GM19452 (cell line): ENCODE data around the gene ATP2C2.
"Not testable (repeated sequence)": the region's sequence is repeated elsewhere in the genome, so short reads cannot be mapped to it uniquely, and the experiment has no call there.

Experiments used
- ATAC-seq: cut with Tn5 transposase; IDR thresholded peaks from one replicate; pipeline ENCODE4 v1.9.1; 2021; ENCODE audit not compliant: unreplicated experiment

The ATP2C2 gene

GRCh38 chr16:84448444-84448843 is 80.1 kb downstream of the ATP2C2 start:
- no peak for ATAC-seq

- no peak for ATAC-seq
These were observed 81.1 kb downstream of the ATP2C2 start for GRCh38 chr16:84449156-84450140.

DNA sequence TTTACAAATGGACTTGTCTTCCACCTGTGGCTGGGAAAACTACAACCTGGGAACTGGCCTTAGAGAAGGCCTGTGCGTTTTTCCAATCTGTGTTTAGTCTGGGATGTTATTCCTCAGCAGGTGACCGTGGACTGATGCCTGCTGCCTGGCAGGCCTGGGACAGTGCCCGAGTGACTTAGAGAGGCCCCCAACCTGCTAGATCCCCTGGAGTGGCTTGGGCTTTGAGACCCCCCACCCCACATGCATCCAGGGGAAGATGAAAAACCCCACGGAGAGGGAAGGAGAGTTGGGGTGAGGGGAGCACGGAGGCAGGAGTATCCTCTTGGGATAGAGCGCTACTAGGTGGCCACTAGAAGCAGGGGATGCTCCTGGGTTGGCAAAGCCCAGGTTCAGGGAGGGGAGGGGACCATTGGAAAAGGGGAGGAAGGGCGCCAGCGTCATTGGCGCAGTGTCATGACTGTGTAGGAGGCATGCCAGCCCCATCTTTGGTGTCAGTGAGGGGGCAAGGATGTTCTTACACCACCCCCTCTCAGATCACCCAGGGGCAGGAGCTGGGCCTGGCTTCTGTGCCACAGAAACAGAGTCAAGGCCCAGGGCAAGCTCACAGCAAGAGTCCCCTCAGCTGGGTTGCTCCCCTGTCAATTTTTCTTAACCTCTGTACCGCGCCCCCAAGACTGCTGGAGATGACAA is 82.0 kb downstream of the ATP2C2 start:
- no peak for ATAC-seq

- ATAC-seq, result not testable (repeated sequence)
These were observed 82.8 kb downstream of the ATP2C2 start for GRCh38 chr16:84451010-84451676.

GRCh38 chr16:84451781-84452180 is 83.4 kb downstream of the ATP2C2 start:
- ATAC-seq, result no peak

- ATAC-seq, result no peak
These were observed 84.9 kb downstream of the ATP2C2 start for GRCh38 chr16:84453061-84453752.

DNA sequence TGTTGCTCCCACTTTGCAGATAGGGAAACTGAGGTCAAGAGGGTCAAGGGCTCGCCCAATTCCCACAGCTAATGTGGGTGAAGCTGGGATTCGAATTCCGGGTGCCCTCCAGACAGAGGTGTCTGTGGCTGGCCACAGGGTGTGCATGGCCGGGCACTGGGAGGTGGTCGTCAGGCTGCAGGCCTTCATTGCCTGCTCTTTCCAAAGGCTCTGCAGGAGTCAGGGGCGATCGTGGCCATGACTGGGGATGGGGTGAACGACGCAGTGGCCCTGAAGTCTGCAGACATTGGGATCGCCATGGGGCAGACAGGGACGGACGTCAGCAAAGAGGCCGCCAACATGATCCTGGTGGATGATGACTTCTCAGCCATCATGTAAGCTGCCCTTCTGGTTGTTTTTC is 86.3 kb downstream of the ATP2C2 start:
- ATAC-seq, result no peak

- ATAC-seq, result no peak
These were observed 86.7 kb downstream of the ATP2C2 start for GRCh38 chr16:84455031-84455430.

GRCh38 chr16:84458606-84459532 is 90.5 kb downstream of the ATP2C2 start:
- ATAC-seq, result no peak

- no peak for ATAC-seq
These were observed 91.2 kb downstream of the ATP2C2 start for GRCh38 chr16:84459533-84459894.

GRCh38 chr16:84459941-84460405 is 91.6 kb downstream of the ATP2C2 start:
- no peak for ATAC-seq

DNA sequence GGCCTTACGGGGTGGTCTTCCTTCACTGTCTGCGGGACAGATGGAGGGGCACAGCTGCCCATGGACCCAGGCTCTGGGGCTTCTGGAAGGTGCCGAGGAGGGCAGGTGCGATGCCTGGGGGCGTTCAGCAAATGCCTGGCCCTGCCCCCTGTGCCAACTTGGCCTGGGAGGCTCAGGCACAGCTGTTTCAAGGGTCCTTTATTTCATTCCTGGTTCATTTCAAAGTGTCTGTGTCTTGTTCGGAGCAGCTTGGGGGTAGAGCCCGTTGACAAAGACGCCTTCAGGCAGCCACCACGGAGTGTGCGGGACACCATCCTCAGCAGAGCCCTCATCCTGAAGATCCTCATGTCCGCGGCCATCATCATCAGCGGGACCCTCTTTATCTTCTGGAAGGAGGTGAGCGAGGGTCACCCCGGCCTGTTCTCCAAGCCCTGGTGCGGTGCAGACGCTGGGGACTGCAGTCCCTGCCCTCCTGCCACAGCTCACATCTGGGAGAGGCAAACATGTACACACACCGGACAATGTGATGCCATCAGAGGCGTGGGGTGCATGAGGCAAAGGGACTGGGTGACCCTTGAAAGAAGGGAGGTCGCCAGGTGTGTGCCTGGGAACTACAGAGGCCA is 92.2 kb downstream of the ATP2C2 start:
- no peak for ATAC-seq

DNA sequence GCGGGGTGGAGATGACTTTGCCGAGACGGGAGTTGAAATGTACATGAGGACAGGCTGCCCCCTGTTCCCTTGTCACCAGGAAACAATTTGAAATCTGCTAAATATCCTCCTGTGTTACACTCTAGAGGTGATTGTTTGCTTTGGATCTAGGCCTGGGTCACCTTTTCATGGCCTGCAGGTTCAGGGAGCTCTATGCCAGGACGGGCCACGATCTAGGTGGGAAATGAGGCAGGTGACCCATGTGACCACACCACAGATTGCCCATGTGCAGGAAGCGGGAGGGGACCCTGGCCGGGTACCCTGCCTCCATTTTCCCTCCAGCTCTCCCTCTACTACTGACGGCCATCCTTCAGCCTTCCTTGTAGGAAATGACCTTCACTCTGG is 92.7 kb downstream of the ATP2C2 start:
- ATAC-seq, result no peak

DNA sequence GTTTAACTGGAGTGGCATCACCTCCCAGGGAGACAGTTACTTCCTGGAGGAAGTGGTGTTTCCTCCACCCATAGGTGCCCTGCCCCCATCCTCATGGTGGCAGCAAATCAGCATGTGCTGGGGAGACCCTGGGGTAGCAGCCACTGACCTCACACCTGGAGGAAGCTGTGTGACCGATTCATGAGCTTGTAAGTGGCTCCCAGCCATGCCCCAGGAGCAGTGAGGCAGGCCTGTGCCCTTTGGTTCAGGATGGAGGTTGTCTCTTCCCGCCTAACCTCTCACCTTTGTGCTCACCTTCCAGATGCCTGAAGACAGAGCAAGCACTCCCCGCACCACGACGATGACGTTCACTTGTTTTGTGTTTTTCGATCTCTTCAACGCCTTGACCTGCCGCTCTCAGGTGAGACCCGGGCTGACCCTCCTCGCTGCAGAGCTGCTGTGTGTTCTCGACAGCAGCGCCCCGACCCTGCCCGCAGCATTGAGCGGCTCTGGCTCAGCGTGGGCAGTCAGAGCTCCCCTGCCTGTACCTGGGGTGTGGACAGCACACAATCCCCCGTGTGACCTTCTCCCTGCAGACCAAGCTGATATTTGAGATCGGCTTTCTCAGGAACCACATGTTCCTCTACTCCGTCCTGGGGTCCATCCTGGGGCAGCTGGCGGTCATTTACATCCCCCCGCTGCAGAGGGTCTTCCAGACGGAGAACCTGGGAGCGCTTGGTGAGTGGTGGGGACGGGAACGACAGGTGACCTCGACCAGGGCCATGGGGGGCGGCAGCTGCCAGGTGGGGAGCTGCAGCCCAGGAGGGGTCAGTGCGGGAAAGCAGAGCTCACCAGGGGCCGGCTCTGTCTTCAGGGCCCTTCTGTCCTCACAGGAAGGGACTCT is 93.3 kb downstream of the ATP2C2 start:
- ATAC-seq, result no peak

GRCh38 chr16:84462296-84463210 is 94.2 kb downstream of the ATP2C2 start:
- ATAC-seq, result no peak

- ATAC-seq, result no peak
These were observed 94.9 kb downstream of the ATP2C2 start for GRCh38 chr16:84463221-84463620.

DNA sequence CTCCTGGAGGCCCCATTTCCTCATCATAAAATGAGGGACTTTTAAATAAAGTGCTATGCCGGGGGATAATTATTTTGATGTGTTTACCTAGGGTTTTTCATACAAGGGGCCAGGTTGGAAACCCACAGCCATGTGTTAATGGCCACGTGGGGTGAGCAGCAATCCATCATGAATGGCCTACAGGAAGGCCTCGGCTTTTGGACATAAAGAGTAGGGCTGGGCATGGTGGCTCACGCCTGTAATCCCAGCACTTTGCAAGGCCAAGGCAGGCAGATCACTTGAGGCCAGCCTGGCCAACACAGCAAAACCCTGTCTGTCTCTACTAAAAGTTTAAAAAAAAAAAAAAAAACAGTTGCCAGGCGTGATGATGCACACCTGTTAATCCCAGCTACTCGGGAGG is 95.8 kb downstream of the ATP2C2 start:
- no peak for ATAC-seq
